GM12878 (cell line): Measurements from ENCODE around the gene ZNF234. TPM values are rescaled to one million over a fixed set of nuclear protein-coding genes. Genes with fewer than 3 reads are reported as not detected.

ENCODE experiments used
- CEBPB ChIP-seq, 2 experiments: fragments of 150-350 bp in 1 of 2; IDR thresholded peaks; 2 replicates each; pipeline ENCODE4 v1.6.1; 2012 to 2014; ENCODE audit warnings: low read depth in 2 of 2, low read length in 2 of 2, borderline replicate concordance in 1 of 2, inconsistent platforms in 1 of 2
- IRF4 ChIP-seq: IDR thresholded peaks from 2 replicates; pipeline ENCODE4 v1.6.1; 2011; ENCODE audit warnings: low read depth, low read length
- KLF5 ChIP-seq: fragments of 450-650 bp; IDR thresholded peaks from 2 replicates; pipeline ENCODE4 v1.6.1; 2014; ENCODE audit warnings: mild to moderate bottlenecking; ENCODE audit not compliant: partially characterized antibody
- LARP7 ChIP-seq: fragments of 450-650 bp; IDR thresholded peaks from 2 replicates; pipeline ENCODE4 v1.6.1; 2017; ENCODE audit warnings: mild to moderate bottlenecking
- MTA3 ChIP-seq: IDR thresholded peaks from 2 replicates; pipeline ENCODE4 v1.6.1; 2012; ENCODE audit warnings: low read length, inconsistent platforms, borderline replicate concordance
- NR2C2 ChIP-seq: IDR thresholded peaks from 2 replicates; pipeline ENCODE4 v1.6.1; 2011; ENCODE audit warnings: borderline replicate concordance, low read depth; ENCODE audit not compliant: control insufficient read depth, insufficient read length
- RELA ChIP-seq: fragments of 450-650 bp; IDR thresholded peaks from 2 replicates; pipeline ENCODE4 v1.8.0; 2014; ENCODE audit warnings: borderline replicate concordance; ENCODE audit not compliant: partially characterized antibody
- SREBF2 ChIP-seq: IDR thresholded peaks from 2 replicates; pipeline ENCODE4 v1.6.1; 2012; ENCODE audit warnings: mild to moderate bottlenecking, low read length
- polyA plus RNA-seq, 11 experiments: library from polyadenylated mRNA; depleted of rRNA in 4 of 11; unstranded in 6 of 11; stranded (reverse) in 5 of 11; fragments of >200 nt; fragmentation: Nextera tagmentation in 4 of 11; fragmentation: Illumina TruSeq in 1 of 11; extraction: Ambion mirVana in 4 of 11; extraction: Trizol in 1 of 11; gene quantifications; 1 replicate in 1 of 11; 2 replicates in 10 of 11; pipeline versions ENCODE4 v1.2.1 to v1.2.3, GENCODE V29; 2011 to 2016; ENCODE audit warnings: inconsistent platforms in 2 of 11, missing spikeins in 2 of 11, low read depth in 1 of 11
- total RNA-seq, 4 experiments: library from RNA; depleted of rRNA in 3 of 4; stranded (reverse); fragments of >200 nt in 3 of 4; fragmentation: Illumina TruSeq in 1 of 4; extraction: Trizol in 1 of 4; gene quantifications; 2 replicates each; pipeline versions ENCODE4 v1.2.1 to v1.2.3, GENCODE V29; 2013 to 2021
- TF ChIP-seq, protein P1 (sequence below): fragments of 450-650 bp; IDR thresholded peaks from 2 replicates; pipeline ENCODE4 v1.6.1; 2017; ENCODE audit warnings: mild to moderate bottlenecking, moderate library complexity
- TF ChIP-seq, protein P2 (sequence below): fragments of 450-650 bp; formaldehyde crosslinking; IDR thresholded peaks from 2 replicates; pipeline ENCODE4 v1.4.0; 2022; ENCODE audit warnings: mild to moderate bottlenecking, moderate library complexity
- TF ChIP-seq, protein P3 (sequence below): IDR thresholded peaks from 2 replicates; pipeline ENCODE4 v1.6.1; 2011; ENCODE audit warnings: low read depth, low read length, improper control_type of control experiment, borderline replicate concordance
- TF ChIP-seq, protein P4 (sequence below): fragments of 450-650 bp; formaldehyde crosslinking; IDR thresholded peaks from 2 replicates; pipeline ENCODE4 v1.4.0; 2020; ENCODE audit warnings: mild to moderate bottlenecking, moderate library complexity
- TF ChIP-seq, protein P5 (sequence below): fragments of 450-650 bp; IDR thresholded peaks from 2 replicates; pipeline ENCODE4 v1.6.1; 2017; ENCODE audit warnings: mild to moderate bottlenecking, low read depth, inconsistent platforms; ENCODE audit not compliant: poor library complexity, severe bottlenecking

The ZNF234 gene
- total and polyA plus RNA-seq, 10 of the 15 experiments (the other 5 are each of a cell fraction or from before 2014, with no cell fraction given): 2.7 to 10.5 (median 5.2) TPM

DNA sequence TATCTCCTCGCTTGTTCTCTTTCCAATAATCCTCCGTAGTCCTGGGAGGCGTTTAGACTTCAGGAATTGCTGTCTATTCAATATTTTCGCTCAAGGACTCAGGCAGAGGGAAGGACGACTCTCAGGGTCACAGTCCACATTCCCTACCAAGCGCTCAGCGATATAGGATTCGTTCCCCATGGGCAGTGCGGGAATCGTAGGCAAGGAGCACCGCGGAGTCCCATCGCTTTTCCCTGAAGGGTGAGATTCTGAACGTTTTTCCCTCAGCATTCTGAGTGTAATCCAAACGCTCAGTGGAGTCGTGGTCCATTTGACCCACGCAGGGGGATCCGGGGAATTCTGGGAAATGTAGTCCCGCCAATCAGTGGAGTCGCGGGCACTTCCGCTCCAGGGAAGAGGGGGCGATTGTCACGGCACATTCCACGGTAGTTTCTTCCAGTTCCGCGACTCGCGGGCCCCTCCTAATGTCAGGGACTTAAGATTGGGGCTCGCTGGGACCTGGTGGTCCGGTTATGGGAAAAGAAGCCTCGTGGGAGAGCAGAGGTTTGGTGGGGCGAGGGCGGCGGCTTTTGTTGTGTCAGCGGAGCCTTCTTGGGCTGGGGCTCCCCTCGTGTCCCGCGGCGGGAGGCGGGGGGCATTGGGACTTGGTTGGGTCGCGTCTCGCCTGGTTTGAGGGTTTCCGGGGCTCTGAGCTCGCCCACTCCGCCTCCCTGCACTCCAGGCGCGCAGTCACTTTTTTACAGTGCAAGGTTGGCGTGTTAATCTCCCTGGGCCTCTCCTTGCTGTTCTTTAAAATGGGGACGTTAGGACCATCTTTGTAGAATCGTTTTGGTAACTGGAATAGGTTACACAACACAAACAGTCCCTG is at the start of gene ZNF234 (continued):
- TF ChIP-seq, protein P1, sequence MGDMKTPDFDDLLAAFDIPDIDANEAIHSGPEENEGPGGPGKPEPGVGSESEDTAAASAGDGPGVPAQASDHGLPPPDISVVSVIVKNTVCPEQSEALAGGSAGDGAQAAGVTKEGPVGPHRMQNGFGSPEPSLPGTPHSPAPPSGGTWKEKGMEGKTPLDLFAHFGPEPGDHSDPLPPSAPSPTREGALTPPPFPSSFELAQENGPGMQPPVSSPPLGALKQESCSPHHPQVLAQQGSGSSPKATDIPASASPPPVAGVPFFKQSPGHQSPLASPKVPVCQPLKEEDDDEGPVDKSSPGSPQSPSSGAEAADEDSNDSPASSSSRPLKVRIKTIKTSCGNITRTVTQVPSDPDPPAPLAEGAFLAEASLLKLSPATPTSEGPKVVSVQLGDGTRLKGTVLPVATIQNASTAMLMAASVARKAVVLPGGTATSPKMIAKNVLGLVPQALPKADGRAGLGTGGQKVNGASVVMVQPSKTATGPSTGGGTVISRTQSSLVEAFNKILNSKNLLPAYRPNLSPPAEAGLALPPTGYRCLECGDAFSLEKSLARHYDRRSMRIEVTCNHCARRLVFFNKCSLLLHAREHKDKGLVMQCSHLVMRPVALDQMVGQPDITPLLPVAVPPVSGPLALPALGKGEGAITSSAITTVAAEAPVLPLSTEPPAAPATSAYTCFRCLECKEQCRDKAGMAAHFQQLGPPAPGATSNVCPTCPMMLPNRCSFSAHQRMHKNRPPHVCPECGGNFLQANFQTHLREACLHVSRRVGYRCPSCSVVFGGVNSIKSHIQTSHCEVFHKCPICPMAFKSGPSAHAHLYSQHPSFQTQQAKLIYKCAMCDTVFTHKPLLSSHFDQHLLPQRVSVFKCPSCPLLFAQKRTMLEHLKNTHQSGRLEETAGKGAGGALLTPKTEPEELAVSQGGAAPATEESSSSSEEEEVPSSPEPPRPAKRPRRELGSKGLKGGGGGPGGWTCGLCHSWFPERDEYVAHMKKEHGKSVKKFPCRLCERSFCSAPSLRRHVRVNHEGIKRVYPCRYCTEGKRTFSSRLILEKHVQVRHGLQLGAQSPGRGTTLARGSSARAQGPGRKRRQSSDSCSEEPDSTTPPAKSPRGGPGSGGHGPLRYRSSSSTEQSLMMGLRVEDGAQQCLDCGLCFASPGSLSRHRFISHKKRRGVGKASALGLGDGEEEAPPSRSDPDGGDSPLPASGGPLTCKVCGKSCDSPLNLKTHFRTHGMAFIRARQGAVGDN: no peak
- TF ChIP-seq, protein P2, sequence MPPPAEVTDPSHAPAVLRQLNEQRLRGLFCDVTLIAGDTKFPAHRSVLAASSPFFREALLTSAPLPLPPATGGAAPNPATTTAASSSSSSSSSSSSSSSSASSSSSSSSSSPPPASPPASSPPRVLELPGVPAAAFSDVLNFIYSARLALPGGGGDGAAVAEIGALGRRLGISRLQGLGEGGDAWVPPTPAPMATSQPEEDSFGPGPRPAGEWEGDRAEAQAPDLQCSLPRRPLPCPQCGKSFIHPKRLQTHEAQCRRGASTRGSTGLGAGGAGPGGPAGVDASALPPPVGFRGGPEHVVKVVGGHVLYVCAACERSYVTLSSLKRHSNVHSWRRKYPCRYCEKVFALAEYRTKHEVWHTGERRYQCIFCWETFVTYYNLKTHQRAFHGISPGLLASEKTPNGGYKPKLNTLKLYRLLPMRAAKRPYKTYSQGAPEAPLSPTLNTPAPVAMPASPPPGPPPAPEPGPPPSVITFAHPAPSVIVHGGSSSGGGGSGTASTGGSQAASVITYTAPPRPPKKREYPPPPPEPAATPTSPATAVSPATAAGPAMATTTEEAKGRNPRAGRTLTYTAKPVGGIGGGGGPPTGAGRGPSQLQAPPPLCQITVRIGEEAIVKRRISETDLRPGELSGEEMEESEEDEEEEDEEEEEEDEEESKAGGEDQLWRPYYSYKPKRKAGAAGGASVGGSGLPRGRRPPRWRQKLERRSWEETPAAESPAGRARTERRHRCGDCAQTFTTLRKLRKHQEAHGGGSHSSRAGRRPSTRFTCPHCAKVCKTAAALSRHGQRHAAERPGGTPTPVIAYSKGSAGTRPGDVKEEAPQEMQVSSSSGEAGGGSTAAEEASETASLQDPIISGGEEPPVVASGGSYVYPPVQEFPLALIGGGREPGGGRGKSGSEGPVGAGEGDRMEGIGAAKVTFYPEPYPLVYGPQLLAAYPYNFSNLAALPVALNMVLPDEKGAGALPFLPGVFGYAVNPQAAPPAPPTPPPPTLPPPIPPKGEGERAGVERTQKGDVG: no peak
- TF ChIP-seq, protein P3, sequence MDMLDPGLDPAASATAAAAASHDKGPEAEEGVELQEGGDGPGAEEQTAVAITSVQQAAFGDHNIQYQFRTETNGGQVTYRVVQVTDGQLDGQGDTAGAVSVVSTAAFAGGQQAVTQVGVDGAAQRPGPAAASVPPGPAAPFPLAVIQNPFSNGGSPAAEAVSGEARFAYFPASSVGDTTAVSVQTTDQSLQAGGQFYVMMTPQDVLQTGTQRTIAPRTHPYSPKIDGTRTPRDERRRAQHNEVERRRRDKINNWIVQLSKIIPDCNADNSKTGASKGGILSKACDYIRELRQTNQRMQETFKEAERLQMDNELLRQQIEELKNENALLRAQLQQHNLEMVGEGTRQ: no peak
- TF ChIP-seq NR2C2: no peak
- TF ChIP-seq SREBF2: no peak
- 0 out of 2 replicates have a peak, but pooled peaks have one; percentile 21 for TF ChIP-seq MTA3
- TF ChIP-seq IRF4: no peak
- no peak for TF ChIP-seq CEBPB (IDR thresholded peaks at IDR 0.05; ENCODE audit: borderline replicate concordance in 1 of 2, low read depth in 2 of 2, low read length in 2 of 2)
- peak; percentile 30; the same call in 1 of the 2 replicates for TF ChIP-seq LARP7
- no peak for TF ChIP-seq RELA
- TF ChIP-seq, protein P4, sequence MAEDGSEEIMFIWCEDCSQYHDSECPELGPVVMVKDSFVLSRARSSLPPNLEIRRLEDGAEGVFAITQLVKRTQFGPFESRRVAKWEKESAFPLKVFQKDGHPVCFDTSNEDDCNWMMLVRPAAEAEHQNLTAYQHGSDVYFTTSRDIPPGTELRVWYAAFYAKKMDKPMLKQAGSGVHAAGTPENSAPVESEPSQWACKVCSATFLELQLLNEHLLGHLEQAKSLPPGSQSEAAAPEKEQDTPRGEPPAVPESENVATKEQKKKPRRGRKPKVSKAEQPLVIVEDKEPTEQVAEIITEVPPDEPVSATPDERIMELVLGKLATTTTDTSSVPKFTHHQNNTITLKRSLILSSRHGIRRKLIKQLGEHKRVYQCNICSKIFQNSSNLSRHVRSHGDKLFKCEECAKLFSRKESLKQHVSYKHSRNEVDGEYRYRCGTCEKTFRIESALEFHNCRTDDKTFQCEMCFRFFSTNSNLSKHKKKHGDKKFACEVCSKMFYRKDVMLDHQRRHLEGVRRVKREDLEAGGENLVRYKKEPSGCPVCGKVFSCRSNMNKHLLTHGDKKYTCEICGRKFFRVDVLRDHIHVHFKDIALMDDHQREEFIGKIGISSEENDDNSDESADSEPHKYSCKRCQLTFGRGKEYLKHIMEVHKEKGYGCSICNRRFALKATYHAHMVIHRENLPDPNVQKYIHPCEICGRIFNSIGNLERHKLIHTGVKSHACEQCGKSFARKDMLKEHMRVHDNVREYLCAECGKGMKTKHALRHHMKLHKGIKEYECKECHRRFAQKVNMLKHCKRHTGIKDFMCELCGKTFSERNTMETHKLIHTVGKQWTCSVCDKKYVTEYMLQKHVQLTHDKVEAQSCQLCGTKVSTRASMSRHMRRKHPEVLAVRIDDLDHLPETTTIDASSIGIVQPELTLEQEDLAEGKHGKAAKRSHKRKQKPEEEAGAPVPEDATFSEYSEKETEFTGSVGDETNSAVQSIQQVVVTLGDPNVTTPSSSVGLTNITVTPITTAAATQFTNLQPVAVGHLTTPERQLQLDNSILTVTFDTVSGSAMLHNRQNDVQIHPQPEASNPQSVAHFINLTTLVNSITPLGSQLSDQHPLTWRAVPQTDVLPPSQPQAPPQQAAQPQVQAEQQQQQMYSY (CRISPR knock-in tag): no peak
- no peak for TF ChIP-seq KLF5
- TF ChIP-seq, protein P5, sequence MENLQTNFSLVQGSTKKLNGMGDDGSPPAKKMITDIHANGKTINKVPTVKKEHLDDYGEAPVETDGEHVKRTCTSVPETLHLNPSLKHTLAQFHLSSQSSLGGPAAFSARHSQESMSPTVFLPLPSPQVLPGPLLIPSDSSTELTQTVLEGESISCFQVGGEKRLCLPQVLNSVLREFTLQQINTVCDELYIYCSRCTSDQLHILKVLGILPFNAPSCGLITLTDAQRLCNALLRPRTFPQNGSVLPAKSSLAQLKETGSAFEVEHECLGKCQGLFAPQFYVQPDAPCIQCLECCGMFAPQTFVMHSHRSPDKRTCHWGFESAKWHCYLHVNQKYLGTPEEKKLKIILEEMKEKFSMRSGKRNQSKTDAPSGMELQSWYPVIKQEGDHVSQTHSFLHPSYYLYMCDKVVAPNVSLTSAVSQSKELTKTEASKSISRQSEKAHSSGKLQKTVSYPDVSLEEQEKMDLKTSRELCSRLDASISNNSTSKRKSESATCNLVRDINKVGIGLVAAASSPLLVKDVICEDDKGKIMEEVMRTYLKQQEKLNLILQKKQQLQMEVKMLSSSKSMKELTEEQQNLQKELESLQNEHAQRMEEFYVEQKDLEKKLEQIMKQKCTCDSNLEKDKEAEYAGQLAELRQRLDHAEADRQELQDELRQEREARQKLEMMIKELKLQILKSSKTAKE: no peak
